Testis (tissue), 3 donors: ENCODE measurements around the gene AFAP1. TPM values are rescaled to one million over a fixed set of nuclear protein-coding genes. Genes with fewer than 3 reads are reported as not detected.

ENCODE experiments used
- DNase-seq: peaks from one replicate; pipeline ENCODE4 v3.0.0-alpha.2; 2019
- H3K27ac ChIP-seq, 2 donors: fragments of 200-600 bp; sonication (generic); one replicate each; pipeline ENCODE4 v1.5.1; 2019
- H3K27me3 ChIP-seq: fragments of 200-600 bp; sonication (generic); one replicate; pipeline ENCODE4 v1.5.1; 2019
- H3K36me3 ChIP-seq: fragments of 200-600 bp; sonication (generic); one replicate; pipeline ENCODE4 v1.5.1; 2017; ENCODE audit warnings: low read depth; ENCODE audit errors: missing control alignments
- H3K4me1 ChIP-seq: fragments of 200-600 bp; sonication (generic); one replicate; pipeline ENCODE4 v1.5.1; 2019
- H3K4me3 ChIP-seq, 2 donors: fragments of 200-600 bp; sonication (generic); one replicate each; pipeline ENCODE4 v1.5.1; 2017 to 2019
- H3K9me3 ChIP-seq: fragments of 200-600 bp; sonication (generic); one replicate; pipeline ENCODE4 v1.5.1; 2017
- CTCF ChIP-seq, 3 experiments: fragments of 450-650 bp in 2 of 3; fragments of 200-600 bp in 1 of 3; sonication (generic) in 1 of 3; IDR thresholded peaks; one replicate each; pipeline ENCODE4 v1.5.1; 2016 to 2019; ENCODE audit warnings: antibody characterized with exemption in 3 of 3, mild to moderate bottlenecking in 2 of 3, moderate library complexity in 1 of 3
- POLR2A ChIP-seq: fragments of 450-650 bp; IDR thresholded peaks from one replicate; pipeline ENCODE4 v1.6.1; 2017; ENCODE audit warnings: antibody characterized with exemption, mild to moderate bottlenecking, moderate library complexity
- WGBS, 2 donors: methylation state at CpG; one replicate each; pipeline ENCODE4 v1.1.5; 2018; 5-methylcytosine and 5-hydroxymethylcytosine counted together
- intact Hi-C: fragments of 100-400 bp; cut with DNase I; formaldehyde crosslinking; loops from one replicate; pipeline ENCODE4 v1.15.1; 2023; ENCODE audit warnings: low total_unique reads
- polyA plus RNA-seq: library from polyadenylated mRNA; stranded (reverse); fragments of 350-450 nt; fragmentation: Illumina TruSeq; extraction: RNeasy Lipid Tissue Mini Kit (QIAGEN cat#74804); gene quantifications from one replicate; pipeline ENCODE4 v1.2.3, GENCODE V29; 2014; ENCODE audit warnings: low read depth, low replicate concordance; ENCODE audit not compliant: insufficient read depth
- total RNA-seq, 2 donors: library from RNA; depleted of rRNA; stranded (reverse); fragments of >200 nt; gene quantifications; one replicate each; pipeline ENCODE4 v1.2.3, GENCODE V29; 2016

AFAP1 gene
- total and polyA plus RNA-seq, 3 donors from 2014 or later, result 23.1 to 52.4 (median 51.4) TPM

- 22 to 35% methylated on average over 6 to 7 of the region's 7 CpGs for WGBS, 2 donors
- H3K27ac ChIP-seq, result no peak overlapping the region
Observed at GRCh38 chr4:7929118-7929951, 10.3 kb downstream of the AFAP1 start.

GRCh38 chr4:7928711-7929110 is 10.9 kb downstream of the AFAP1 start:
- Histone ChIP-seq H3K4me1 (peaks cover 8% of the 10 kb centered on the region), H3K9me3 (no peaks in the 10 kb centered on the region), H3K27ac (no peak overlapping the region), H3K4me3 (no peak overlapping the region), H3K27me3 (no peaks in the 10 kb centered on the region), H3K36me3 (no peaks in the 10 kb centered on the region)
- TF ChIP-seq CTCF (IDR thresholded peaks at IDR 0.05), result no peak
- TF ChIP-seq POLR2A, result no peak
- WGBS, 2 donors, result 80 to 85% methylated on average over 7 of the region's 7 CpGs
- intact Hi-C loops, result no loop called here
- no peak for DNase-seq

More at GRCh38 chr4:7929118-7929951, 10.3 kb downstream of the AFAP1 start:
- no peak for DNase-seq
- Histone ChIP-seq H3K4me3 (no peak overlapping the region), H3K9me3 (no peaks in the 10 kb centered on the region), H3K4me1 (peaks cover 8% of the 10 kb centered on the region), H3K27me3 (no peaks in the 10 kb centered on the region), H3K36me3 (no peaks in the 10 kb centered on the region)
- TF ChIP-seq CTCF (IDR thresholded peaks at IDR 0.05) (no peak), POLR2A (no peak)
- intact Hi-C loops, result no loop called here

GRCh38 chr4:7926822-7927221 is 12.8 kb downstream of the AFAP1 start:
- Histone ChIP-seq H3K27ac (no peak overlapping the region), H3K27me3 (no peaks in the 10 kb centered on the region), H3K4me3 (no peak overlapping the region), H3K9me3 (no peaks in the 10 kb centered on the region), H3K4me1 (peaks cover 8% of the 10 kb centered on the region), H3K36me3 (no peaks in the 10 kb centered on the region)
- TF ChIP-seq POLR2A (no peak), CTCF (IDR thresholded peaks at IDR 0.05) (no peak)
- intact Hi-C loops, result no loop called here
- 91 to 93% methylated on average over 7 of the region's 7 CpGs for WGBS, 2 donors
- no peak for DNase-seq

- DNase-seq, result no peak
- H3K27ac ChIP-seq, result no peak overlapping the region
- WGBS, 2 donors, result 80 to 84% methylated on average over 4 of the region's 4 CpGs
Observed at GRCh38 chr4:7924570-7924969, 15.1 kb downstream of the AFAP1 start.

More at GRCh38 chr4:7924570-7924969, 15.1 kb downstream of the AFAP1 start:
- Histone ChIP-seq H3K36me3 (no peaks in the 10 kb centered on the region), H3K4me3 (no peak overlapping the region), H3K9me3 (no peaks in the 10 kb centered on the region), H3K27me3 (no peaks in the 10 kb centered on the region), H3K4me1 (peaks cover 3% of the 10 kb centered on the region)
- intact Hi-C loops, result no loop called here
- no peak for TF ChIP-seq POLR2A
- no peak for TF ChIP-seq CTCF (IDR thresholded peaks at IDR 0.05)
